NCI-H1436 (cell line): ENCODE measurements around the gene GAS2L2.

Experiments
- DNase-seq: peaks from one replicate; lab custom pipeline; 2025; lab: John Stamatoyannopoulos, UW

The GAS2L2 gene

DNA sequence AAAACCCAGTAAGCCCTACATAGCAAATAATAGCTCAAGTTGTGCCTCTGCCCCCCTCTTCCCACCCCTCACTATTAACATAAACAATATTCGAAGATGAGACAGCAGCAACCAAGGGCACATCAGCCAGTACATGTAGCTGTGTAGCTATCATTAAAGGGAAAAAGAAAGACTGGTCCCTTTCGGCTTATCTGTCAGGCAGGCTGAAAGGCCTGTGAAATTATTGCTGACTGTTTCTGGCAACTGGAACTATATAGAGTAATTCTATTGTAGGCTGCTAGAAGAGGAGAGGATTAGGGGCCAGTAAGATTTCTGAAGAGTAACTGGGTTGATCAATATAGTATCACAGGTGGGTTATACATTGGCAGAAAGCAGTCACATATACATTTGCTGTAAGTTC, 58.1 kb downstream of the GAS2L2 start:
- DNase-seq, result no peak
